HCEC 1CT (cell line): ENCODE results near the gene GNA12.

Source experiments
- DNase-seq: peaks from one replicate; pipeline ENCODE4 v3.0.0-alpha.2; 2017

Gene GNA12

GRCh38 chr7:2834748-2835441, 9.2 kb downstream of the GNA12 start:
- DNase-seq = no peak

GRCh38 chr7:2833083-2833910, 10.8 kb downstream of the GNA12 start:
- DNase-seq = no peak

GRCh38 chr7:2832461-2832860, 11.6 kb downstream of the GNA12 start:
- DNase-seq = no peak

- no peak for DNase-seq
These were observed 13.3 kb downstream of the GNA12 start for GRCh38 chr7:2830609-2831376.

- DNase-seq = no peak
These were observed 15.1 kb downstream of the GNA12 start for GRCh38 chr7:2829040-2829439.

- DNase-seq = peak; percentile 11
These were observed 17.3 kb downstream of the GNA12 start for GRCh38 chr7:2826771-2827170.

- no peak for DNase-seq
These were observed 18.4 kb downstream of the GNA12 start for GRCh38 chr7:2825559-2826227.

GRCh38 chr7:2824678-2825461, 19.2 kb downstream of the GNA12 start:
- DNase-seq = no peak

GRCh38 chr7:2824026-2824677, 20.0 kb downstream of the GNA12 start:
- DNase-seq = no peak

- no peak for DNase-seq
These were observed 21.0 kb downstream of the GNA12 start for GRCh38 chr7:2823130-2823529.

- peak; percentile 96 for DNase-seq
These were observed 22.1 kb downstream of the GNA12 start for GRCh38 chr7:2821842-2822507.

GRCh38 chr7:2821161-2821841, 22.8 kb downstream of the GNA12 start:
- peak; percentile 95 for DNase-seq

- peak; percentile 99 for DNase-seq
These were observed 23.6 kb downstream of the GNA12 start for GRCh38 chr7:2820508-2820934.

GRCh38 chr7:2819954-2820397, 24.1 kb downstream of the GNA12 start:
- no peak for DNase-seq

- DNase-seq = no peak
These were observed 24.8 kb downstream of the GNA12 start for GRCh38 chr7:2819161-2819953.

- no peak for DNase-seq
These were observed 25.5 kb downstream of the GNA12 start for GRCh38 chr7:2818653-2819052.

GRCh38 chr7:2818121-2818520, 26.0 kb downstream of the GNA12 start:
- no peak for DNase-seq

- DNase-seq = peak; percentile 33
These were observed 26.7 kb downstream of the GNA12 start for GRCh38 chr7:2817456-2817855.

- no peak for DNase-seq
These were observed 28.2 kb downstream of the GNA12 start for GRCh38 chr7:2815875-2816245.
